C4-2B (cell line): ENCODE results near the gene NFASC.

Source experiments
- ZFX ChIP-seq: fragments of 450-650 bp; IDR thresholded peaks from 2 replicates; pipeline ENCODE4 v1.6.1; 2017
- TF ChIP-seq, protein P1 (sequence below): fragments of 450-650 bp; conservative IDR thresholded peaks from 2 replicates; pipeline ENCODE4 v1.5.1; 2017; ENCODE audit warnings: mild to moderate bottlenecking

DNA sequence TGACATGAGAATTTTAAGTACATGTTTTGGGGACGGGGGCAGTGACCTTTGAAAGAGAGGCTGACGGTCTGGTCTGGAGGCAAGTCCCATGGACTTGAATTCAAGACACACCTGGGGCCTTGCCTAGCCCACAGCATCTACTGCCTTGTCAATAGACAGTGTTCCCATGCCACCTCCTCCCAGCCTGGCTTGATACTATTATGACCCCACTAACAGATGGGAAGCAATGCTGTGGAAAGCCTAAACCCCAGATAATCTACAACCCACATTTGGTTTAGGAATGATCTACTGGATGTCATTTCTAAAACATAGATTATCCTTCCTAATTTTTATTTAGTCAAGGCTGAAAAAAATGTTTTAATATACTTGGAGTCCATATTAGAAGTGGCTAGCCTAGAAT lies 17.8 kb upstream of the NFASC start:
- TF ChIP-seq, protein P1, sequence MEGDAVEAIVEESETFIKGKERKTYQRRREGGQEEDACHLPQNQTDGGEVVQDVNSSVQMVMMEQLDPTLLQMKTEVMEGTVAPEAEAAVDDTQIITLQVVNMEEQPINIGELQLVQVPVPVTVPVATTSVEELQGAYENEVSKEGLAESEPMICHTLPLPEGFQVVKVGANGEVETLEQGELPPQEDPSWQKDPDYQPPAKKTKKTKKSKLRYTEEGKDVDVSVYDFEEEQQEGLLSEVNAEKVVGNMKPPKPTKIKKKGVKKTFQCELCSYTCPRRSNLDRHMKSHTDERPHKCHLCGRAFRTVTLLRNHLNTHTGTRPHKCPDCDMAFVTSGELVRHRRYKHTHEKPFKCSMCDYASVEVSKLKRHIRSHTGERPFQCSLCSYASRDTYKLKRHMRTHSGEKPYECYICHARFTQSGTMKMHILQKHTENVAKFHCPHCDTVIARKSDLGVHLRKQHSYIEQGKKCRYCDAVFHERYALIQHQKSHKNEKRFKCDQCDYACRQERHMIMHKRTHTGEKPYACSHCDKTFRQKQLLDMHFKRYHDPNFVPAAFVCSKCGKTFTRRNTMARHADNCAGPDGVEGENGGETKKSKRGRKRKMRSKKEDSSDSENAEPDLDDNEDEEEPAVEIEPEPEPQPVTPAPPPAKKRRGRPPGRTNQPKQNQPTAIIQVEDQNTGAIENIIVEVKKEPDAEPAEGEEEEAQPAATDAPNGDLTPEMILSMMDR, result no peak
- TF ChIP-seq ZFX, result no peak
